Measurements from ENCODE around the gene IER3. TPM values are rescaled to one million over a fixed set of nuclear protein-coding genes. Genes with fewer than 3 reads are reported as not detected.
A peak's percentile ranks its signal among the peaks of the same experiment; 100 is the strongest.
"Not testable (repeated sequence)": the region's sequence is repeated elsewhere in the genome, so short reads cannot be mapped to it uniquely, and the experiment has no call there.

The IER3 gene
- total RNA-seq, 8 experiments from 2014 or later = 8.7 to 176 (median 32.5) TPM

DNA sequence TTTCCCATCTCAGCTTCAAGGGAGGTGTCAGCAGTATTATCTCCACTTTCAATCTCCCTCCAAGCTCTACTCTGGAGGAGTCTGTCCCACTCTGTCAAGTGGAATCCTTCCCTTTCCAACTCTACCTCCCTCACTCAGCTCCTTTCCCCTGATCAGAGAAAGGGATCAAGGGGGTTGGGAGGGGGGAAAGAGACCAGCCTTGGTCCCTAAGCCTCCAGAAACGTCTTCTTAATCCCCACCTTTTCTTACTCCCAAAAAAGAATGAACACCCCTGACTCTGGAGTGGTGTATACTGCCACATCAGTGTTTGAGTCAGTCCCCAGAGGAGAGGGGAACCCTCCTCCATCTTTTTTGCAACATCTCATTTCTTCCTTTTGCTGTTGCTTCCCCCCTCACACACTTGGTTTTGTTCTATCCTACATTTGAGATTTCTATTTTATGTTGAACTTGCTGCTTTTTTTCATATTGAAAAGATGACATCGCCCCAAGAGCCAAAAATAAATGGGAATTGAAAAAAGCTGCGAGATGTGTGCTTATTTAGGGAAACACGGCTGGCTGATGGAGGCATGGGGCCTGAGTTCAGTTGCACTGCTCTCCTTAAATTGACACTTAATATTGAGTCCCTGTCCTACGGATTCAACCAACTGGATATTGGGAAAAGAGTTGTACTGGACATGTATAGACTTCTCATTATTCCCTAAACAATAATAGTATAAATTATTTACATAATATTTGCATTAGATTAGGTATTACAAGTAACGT, 19.3 kb downstream of the IER3 start:
- H3K27ac ChIP-seq = no peak overlapping the region
- WGBS, 10 experiments = 17 to 95% (median 52%) methylated on average over 2 to 5 of the region's 6 CpGs; no CpG with 5 or more reads in 1 of the 10 experiments
- peaks cover 6 to 11% of the 10 kb centered on the region in 2 donors for H3K4me1 ChIP-seq (replicated peaks in 1 of 2)
- no peak for ATAC-seq (replicated peaks in 6 of 8)
- no peak overlapping the region for H3K4me3 ChIP-seq
- in situ Hi-C loops (cut with MboI; ENCODE audit: low pct_unique_long_range_greater_than_20kb in 2 of 9, low sequenced_read_pairs in 9 of 9, unreplicated experiment in 9 of 9) = loop anchor here in 2 of 9 experiments (5.0 to 25.0 kb wide), 2 partner anchors 48 to 362 kb away; no protein-coding TSS in a partner anchor

DNA sequence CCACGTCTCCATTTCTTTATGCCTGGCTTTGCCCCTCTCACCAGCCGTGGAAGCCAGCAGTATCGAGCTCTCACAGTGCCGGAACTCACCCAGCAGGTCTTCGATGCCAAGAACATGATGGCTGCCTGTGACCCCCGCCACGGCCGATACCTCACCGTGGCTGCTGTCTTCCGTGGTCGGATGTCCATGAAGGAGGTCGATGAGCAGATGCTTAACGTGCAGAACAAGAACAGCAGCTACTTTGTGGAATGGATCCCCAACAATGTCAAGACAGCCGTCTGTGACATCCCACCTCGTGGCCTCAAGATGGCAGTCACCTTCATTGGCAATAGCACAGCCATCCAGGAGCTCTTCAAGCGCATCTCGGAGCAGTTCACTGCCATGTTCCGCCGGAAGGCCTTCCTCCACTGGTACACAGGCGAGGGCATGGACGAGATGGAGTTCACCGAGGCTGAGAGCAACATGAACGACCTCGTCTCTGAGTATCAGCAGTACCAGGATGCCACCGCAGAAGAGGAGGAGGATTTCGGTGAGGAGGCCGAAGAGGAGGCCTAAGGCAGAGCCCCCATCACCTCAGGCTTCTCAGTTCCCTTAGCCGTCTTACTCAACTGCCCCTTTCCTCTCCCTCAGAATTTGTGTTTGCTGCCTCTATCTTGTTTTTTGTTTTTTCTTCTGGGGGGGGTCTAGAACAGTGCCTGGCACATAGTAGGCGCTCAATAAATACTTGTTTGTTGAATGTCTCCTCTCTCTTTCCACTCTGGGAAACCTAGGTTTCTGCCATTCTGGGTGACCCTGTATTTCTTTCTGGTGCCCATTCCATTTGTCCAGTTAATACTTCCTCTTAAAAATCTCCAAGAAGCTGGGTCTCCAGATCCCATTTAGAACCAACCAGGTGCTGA, 20.3 kb downstream of the IER3 start:
- 25 to 100% (median 100%) methylated on average over 1 to 11 of the region's 29 CpGs; no CpG with 5 or more reads in 3 of the 10 experiments for WGBS, 10 experiments
- H3K27ac ChIP-seq; H3K4me3 ChIP-seq; ATAC-seq (replicated peaks in 6 of 8): not testable (repeated sequence)
- in situ Hi-C loops (cut with MboI; ENCODE audit: low pct_unique_long_range_greater_than_20kb in 2 of 9, low sequenced_read_pairs in 9 of 9, unreplicated experiment in 9 of 9) = loop anchor here in 1 of 9 experiments (5.0 kb wide), 1 partner anchor 47 kb away; no protein-coding TSS in a partner anchor
- peaks cover 7 to 12% of the 10 kb centered on the region in 2 donors for H3K4me1 ChIP-seq (replicated peaks in 1 of 2)

DNA sequence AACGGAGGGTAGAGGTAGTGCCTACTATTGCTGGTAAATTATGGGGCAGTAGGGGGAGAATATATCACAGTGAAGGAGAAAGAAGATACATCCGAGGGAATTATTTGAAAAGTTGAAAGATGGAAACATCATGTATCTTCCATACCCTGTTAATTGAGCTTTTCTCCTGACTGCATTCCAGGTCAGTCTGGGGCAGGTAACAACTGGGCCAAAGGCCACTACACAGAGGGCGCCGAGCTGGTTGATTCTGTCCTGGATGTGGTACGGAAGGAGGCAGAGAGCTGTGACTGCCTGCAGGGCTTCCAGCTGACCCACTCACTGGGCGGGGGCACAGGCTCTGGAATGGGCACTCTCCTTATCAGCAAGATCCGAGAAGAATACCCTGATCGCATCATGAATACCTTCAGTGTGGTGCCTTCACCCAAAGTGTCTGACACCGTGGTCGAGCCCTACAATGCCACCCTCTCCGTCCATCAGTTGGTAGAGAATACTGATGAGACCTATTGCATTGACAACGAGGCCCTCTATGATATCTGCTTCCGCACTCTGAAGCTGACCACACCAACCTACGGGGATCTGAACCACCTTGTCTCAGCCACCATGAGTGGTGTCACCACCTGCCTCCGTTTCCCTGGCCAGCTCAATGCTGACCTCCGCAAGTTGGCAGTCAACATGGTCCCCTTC, 21.0 kb downstream of the IER3 start:
- WGBS, 10 experiments = 0 to 93% (median 81%) methylated on average over 1 to 6 of the region's 16 CpGs; no CpG with 5 or more reads in 1 of the 10 experiments
- not testable (repeated sequence) for H3K4me3 ChIP-seq; H3K27ac ChIP-seq; ATAC-seq (replicated peaks in 6 of 8)
- H3K4me1 ChIP-seq (replicated peaks in 1 of 2) = peaks cover 13 to 17% of the 10 kb centered on the region in 2 donors
- in situ Hi-C loops (cut with MboI; ENCODE audit: low pct_unique_long_range_greater_than_20kb in 2 of 9, low sequenced_read_pairs in 9 of 9, unreplicated experiment in 9 of 9) = loop anchor here in 1 of 9 experiments (5.0 kb wide), 1 partner anchor 46 kb away; no protein-coding TSS in a partner anchor

GRCh38 chr6:30722280-30723112, 21.9 kb downstream of the IER3 start:
- Histone ChIP-seq H3K27ac (peak overlapping the region in 1 of 2 donors; percentile 84), H3K4me1 (replicated peaks in 1 of 2) (peaks cover 18 to 22% of the 10 kb centered on the region in 2 donors), H3K4me3 (peak overlapping the region; percentile 68 to 84 (median 76))
- in situ Hi-C loops (cut with MboI; ENCODE audit: low pct_unique_long_range_greater_than_20kb in 2 of 9, low sequenced_read_pairs in 9 of 9, unreplicated experiment in 9 of 9) = loop anchor here in 1 of 9 experiments (5.0 kb wide), 1 partner anchor 45 kb away; no protein-coding TSS in a partner anchor
- ATAC-seq (replicated peaks in 6 of 8) = peak in 1 of 8 experiments; percentile 0
- WGBS, 10 experiments = 0 to 80% (median 14%) methylated on average over 1 to 17 of the region's 27 CpGs

DNA sequence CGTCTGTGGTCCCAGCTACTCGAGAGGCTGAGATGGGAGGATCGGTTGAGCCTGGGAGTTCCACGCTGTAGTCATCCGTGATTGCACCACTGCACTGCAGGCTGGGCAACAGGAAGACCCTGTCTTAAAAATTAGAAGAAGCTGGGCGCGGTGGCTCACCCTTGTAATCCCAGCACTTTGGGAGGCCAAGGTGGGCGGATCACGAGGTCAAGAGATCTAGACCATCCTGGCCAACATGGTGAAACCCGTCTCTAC, 22.4 kb downstream of the IER3 start:
- 0 to 20% (median 0%) methylated on average over 1 to 3 of the region's 10 CpGs; no CpG with 5 or more reads in 4 of the 10 experiments for WGBS, 10 experiments
- not testable (repeated sequence) for ATAC-seq (replicated peaks in 6 of 8)
- in situ Hi-C loops (cut with MboI; ENCODE audit: low pct_unique_long_range_greater_than_20kb in 2 of 9, low sequenced_read_pairs in 9 of 9, unreplicated experiment in 9 of 9) = loop anchor here in 1 of 9 experiments (5.0 kb wide), 1 partner anchor 45 kb away; no protein-coding TSS in a partner anchor
- Histone ChIP-seq H3K4me1 (replicated peaks in 1 of 2) (peaks cover 18 to 22% of the 10 kb centered on the region in 2 donors), H3K27ac (peak overlapping the region; percentile 84), H3K4me3 (peak overlapping the region; percentile 68 to 84 (median 76))

DNA sequence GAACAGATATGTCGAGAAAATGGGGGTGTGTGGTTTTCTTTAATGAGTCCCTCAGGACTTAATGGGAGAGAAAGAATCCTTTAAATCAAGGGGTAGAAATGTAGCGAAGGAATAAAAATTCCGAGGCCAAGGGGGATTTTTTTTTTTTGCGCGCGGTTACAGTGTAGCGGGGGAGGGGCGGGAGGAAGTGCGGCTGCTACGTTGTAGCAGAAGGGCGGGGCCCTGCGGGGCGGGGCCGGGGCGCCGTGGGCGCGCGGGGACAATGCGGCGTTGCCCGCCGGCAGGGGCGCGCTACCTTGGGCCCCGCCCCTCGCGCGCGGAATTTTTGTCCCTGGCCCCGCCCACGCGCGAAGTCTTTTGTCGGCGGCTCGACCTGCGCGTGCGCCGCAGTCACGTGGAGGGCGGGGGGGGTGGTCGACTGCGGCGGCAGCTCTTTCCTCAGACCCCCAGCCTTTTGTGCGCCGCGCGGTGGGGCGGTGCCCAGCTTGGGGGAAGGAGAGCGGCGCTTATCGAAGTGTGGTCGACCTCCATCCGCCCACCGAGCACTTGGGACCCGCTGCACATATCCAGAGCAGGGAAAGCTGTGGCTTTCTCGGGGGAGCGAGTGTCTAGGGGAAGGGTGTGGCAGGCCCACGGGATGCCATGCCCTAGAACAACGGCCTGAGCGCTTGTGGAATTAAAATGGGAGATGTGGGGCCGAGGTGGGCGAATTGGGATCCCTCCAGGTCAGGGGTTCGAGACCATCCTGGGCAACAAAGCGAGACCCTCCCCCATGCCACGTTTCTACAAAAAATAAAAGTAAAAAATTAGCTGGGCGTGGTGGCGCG, 22.9 kb downstream of the IER3 start:
- ATAC-seq (replicated peaks in 6 of 8) = peak; percentile 3 to 30 (median 16)
- in situ Hi-C loops (cut with MboI; ENCODE audit: low pct_unique_long_range_greater_than_20kb in 2 of 9, low sequenced_read_pairs in 9 of 9, unreplicated experiment in 9 of 9) = loop anchor here in 1 of 9 experiments (5.0 kb wide), 1 partner anchor 44 kb away; no protein-coding TSS in a partner anchor
- 0 to 10% (median 0%) methylated on average over 2 to 5 of the region's 71 CpGs; no CpG with 5 or more reads in 4 of the 10 experiments for WGBS, 10 experiments
- Histone ChIP-seq H3K4me3 (peak overlapping the region; percentile 68 to 84 (median 76)), H3K4me1 (replicated peaks in 1 of 2) (peaks cover 19 to 24% of the 10 kb centered on the region in 2 donors), H3K27ac (peak overlapping the region; percentile 94 to 96)

- in situ Hi-C loops (cut with MboI; ENCODE audit: low pct_unique_long_range_greater_than_20kb in 2 of 9, low sequenced_read_pairs in 9 of 9, unreplicated experiment in 9 of 9) = loop anchor here in 1 of 9 experiments (5.0 kb wide), 1 partner anchor 43 kb away; no protein-coding TSS in a partner anchor
- peak overlapping the region; percentile 68 to 84 (median 76) for H3K4me3 ChIP-seq
- 0 to 7% (median 0%) methylated on average over 2 to 12 of the region's 29 CpGs; no CpG with 5 or more reads in 2 of the 10 experiments for WGBS, 10 experiments
- peak overlapping the region; percentile 94 to 96 for H3K27ac ChIP-seq
- peaks cover 23 to 30% of the 10 kb centered on the region in 2 donors for H3K4me1 ChIP-seq (replicated peaks in 1 of 2)
- ATAC-seq (replicated peaks in 6 of 8) = no peak
Observed at GRCh38 chr6:30720738-30721197, 23.6 kb downstream of the IER3 start.

DNA sequence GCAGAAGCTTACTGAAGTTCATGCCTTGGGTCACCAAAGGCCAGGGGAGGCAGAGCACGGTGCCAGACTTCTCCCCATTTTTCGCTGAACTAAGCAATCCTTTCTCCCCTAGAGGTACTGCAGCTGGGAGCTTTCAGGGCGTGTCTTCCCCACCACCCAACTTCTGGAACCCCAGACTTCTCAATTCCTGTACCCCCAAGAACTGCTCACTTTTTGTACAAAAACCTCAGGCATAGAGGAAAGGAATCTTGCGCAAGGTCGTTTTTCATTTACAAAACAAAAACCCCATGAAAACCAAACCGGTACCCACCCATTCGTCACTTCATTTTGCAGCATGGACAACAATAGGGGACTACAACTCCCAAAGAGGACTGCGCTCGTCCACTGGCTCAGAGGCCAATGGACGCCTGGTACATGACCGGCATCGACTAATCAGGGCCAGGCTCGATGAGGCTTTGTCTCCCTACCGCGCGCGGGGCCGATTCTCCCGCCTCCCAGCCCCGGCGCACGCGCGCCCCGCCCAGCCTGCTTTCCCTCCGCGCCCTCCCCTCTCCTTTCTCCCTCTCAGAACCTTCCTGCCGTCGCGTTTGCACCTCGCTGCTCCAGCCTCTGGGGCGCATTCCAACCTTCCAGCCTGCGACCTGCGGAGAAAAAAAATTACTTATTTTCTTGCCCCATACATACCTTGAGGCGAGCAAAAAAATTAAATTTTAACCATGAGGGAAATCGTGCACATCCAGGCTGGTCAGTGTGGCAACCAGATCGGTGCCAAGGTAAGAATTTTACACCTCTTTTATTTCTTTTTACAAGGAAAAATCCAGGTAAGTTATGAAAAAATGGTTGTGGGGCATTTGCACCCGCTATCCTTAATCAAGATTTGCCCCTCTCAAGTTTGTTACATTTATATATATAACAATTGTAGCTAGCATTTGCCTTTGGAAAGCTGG, 24.3 kb downstream of the IER3 start, which contains the start of gene TUBB:
Gene TUBB, plus strand, starts transcription at position 562 of the 947 bp plus-strand sequence. Its CDS starts 155 bp downstream, at position 717.
- peak within 1 kb of the TSS; percentile 94 to 96 for H3K27ac ChIP-seq
- in situ Hi-C loops (cut with MboI; ENCODE audit: low pct_unique_long_range_greater_than_20kb in 2 of 9, low sequenced_read_pairs in 9 of 9, unreplicated experiment in 9 of 9) = loop anchor here in 1 of 9 experiments (5.0 kb wide), 1 partner anchor 43 kb away; no protein-coding TSS in a partner anchor
- H3K4me3 ChIP-seq = peak within 1 kb of the TSS; percentile 68 to 84 (median 76)
- H3K4me1 ChIP-seq (replicated peaks in 1 of 2) = peaks cover 23 to 30% of the 10 kb centered on the region in 2 donors
- 0 to 2% (median 0%) methylated on average over 2 to 20 of the region's 38 CpGs for WGBS, 10 experiments
- peak; percentile 62 to 73 (median 66) for ATAC-seq (replicated peaks in 6 of 8)

GRCh38 chr6:30719356-30719755, 25.0 kb downstream of the IER3 start:
- in situ Hi-C loops (cut with MboI; ENCODE audit: low pct_unique_long_range_greater_than_20kb in 2 of 9, low sequenced_read_pairs in 9 of 9, unreplicated experiment in 9 of 9) = no loop called here
- Histone ChIP-seq H3K27ac (peak overlapping the region; percentile 84 to 90), H3K4me1 (replicated peaks in 1 of 2) (peaks cover 23 to 30% of the 10 kb centered on the region in 2 donors), H3K4me3 (peak overlapping the region; percentile 68 to 84 (median 76))
- no peak for ATAC-seq (replicated peaks in 6 of 8)
- WGBS, 10 experiments = 0 to 14% (median 1%) methylated on average over 2 to 8 of the region's 8 CpGs; no CpG with 5 or more reads in 2 of the 10 experiments
